Right ventricle myocardium superior (tissue), 1 donor: ENCODE results near the gene RXRB. TPM values are rescaled to one million over a fixed set of nuclear protein-coding genes. Genes with fewer than 3 reads are reported as not detected.
A peak's percentile ranks its signal among the peaks of the same experiment; 100 is the strongest.

ENCODE experiments used
- ATAC-seq: fragments of 200-7000 bp; cut with Tn5 transposase; one replicate; pipeline ENCODE4 v1.9.1; 2020; ENCODE audit warnings: mild to moderate bottlenecking; ENCODE audit not compliant: poor library complexity
- DNase-seq: peaks from one replicate; pipeline ENCODE4 v3.0.0-alpha.2; 2020
- intact Hi-C: fragments of 100-400 bp; cut with DNase I; formaldehyde crosslinking; loops from one replicate; pipeline ENCODE4 v1.11.2; 2022
- total RNA-seq: library from RNA; stranded (reverse); fragmentation: NEBNext Ultra II Directional; extraction: Animal tissue kit (Norgen Biotek cat#: 25700); gene quantifications from one replicate; pipeline ENCODE4 v1.2.1, GENCODE V29; 2021
- donor health status: DM: no; HTN: yes; CAD: no; lungs with severe emphysema.

Gene RXRB
- total RNA-seq, 1 donor from 2014 or later, result 37.9 TPM

DNA sequence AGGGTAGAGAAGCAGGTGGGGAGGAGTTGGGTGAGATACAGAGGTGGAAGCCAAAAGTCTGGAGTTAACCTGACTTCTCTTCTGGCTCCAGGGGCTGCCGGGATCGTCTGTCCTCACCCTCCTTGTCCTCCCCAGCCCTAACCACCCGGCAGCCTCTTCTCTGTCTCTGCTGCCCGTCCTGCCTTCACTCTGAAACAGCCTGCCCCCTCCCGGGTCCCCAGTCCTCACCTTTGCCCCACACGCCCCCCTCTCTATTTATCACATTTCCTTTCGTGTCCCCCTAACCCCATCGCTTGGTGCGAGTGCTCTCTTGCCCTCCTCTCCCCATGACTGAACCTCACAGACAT is 13.5 kb upstream of the RXRB start:
- intact Hi-C loops, result no loop called here
- no peak for ATAC-seq
- no peak for DNase-seq

DNA sequence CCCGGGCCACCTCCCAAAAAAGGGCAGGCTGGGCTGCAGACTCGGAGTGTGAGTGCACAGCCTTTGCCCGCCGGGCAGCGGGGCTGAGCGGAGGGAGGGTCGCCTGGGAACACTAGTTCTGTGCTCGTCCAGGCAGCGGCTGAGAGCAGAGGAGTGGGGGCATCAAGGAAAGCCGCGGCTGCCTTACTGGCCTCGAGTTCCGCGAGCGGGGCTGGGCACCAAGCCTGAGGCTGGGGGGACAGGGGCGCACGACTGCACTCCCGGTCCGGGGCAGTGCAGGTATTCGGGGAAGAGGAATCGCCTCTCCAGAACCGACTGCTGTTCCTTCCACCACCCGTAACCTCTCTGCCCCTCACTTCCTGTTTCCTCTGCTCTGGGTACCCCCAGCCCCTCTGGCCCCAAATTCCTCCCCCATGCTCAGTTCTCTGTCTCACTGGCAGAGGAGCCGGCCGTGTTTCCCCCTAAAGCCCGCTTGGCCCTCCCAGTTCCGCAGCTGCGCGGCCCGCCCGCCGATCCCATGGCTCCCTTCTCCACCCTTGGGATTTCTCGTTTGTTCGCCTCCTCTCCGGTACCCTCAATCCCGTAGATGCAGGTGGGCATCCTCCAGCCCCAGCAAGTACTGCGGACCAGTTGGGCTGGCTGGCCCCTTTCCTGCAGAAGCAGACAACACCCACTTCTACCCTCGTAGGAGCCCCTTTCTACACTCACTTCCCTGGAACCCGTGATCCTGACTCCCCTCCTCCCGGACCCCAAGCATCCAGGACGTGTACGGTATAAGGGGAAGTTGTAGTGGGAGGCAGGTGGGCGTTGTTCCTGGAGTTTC is 12.9 kb upstream of the RXRB start:
- ATAC-seq, result peak; percentile 47
- DNase-seq, result peak; percentile 61
- intact Hi-C loops, result no loop called here

DNA sequence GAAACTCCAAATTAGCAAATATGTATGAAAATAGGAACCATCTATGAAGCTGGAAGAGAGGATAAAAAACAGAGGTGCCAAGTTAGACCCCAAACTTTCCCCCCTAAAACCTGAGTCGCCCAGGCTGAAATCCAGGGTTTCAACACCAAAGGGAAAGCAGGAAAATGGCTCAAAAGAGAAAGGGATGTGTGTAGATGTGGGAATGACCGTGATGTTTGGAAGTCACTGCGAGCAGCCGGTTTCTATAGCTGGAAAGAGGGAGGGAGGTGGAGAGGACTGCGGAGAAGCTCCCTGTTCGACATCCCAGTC is 12.3 kb upstream of the RXRB start:
- no peak for DNase-seq
- intact Hi-C loops, result no loop called here
- ATAC-seq, result no peak

DNA sequence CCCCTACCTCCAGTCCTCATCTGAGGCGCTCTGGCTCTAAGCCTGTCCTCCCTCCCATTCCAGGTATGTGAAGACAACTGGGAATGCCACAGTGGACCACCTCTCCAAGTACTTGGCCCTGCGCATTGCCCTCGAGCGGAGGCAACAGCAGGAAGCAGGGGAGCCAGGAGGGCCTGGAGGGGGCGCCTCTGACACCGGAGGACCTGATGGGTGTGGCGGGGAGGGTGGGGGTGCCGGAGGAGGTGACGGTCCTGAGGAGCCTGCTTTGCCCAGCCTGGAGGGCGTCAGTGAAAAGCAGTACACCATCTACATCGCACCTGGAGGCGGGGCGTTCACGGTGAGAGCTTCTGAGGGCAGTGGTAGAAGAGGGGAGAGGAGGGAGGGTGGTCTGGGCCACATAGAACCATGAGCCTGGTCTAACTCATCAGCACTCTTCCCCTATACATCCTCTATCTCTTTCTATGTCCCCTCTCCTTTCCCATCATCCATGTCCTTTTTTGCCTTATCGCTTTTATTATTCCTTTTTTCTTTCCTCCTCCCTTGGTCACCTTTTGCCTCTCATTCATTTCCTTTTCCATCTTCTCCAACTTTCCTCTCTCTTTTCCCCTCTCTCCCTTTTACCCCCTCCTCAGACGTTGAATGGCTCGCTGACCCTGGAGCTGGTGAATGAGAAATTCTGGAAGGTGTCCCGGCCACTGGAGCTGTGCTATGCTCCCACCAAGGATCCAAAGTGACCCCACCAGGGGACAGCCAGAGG is 11.4 kb upstream of the RXRB start:
- no peak for ATAC-seq
- DNase-seq, result no peak
- intact Hi-C loops, result no loop called here

DNA sequence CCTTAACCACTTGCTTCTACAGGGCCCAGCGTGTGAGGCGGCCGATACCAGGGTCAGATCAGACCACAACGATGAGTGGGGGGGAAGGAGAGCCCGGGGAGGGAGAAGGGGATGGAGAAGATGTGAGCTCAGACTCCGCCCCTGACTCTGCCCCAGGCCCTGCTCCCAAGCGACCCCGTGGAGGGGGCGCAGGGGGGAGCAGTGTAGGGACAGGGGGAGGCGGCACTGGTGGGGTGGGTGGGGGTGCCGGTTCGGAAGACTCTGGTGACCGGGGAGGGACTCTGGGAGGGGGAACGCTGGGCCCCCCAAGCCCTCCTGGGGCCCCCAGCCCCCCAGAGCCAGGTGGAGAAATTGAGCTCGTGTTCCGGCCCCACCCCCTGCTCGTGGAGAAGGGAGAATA is 10.7 kb upstream of the RXRB start:
- ATAC-seq (no peak), DNase-seq (no peak)
- intact Hi-C loops, result no loop called here

DNA sequence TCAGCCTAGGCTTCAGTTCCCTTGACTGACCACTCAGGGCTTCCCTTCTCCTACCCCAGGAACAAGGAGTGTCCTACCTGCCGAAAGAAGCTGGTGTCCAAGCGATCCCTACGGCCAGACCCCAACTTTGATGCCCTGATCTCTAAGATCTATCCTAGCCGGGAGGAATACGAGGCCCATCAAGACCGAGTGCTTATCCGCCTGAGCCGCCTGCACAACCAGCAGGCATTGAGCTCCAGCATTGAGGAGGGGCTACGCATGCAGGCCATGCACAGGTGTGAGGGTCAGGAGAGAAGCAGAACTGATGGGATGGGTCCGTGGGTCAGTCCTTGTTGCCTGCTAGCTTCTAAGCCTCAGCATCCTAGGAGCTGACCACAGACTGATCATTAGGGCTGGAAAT is 9.4 kb upstream of the RXRB start:
- intact Hi-C loops, result loop anchor here (5.0 kb wide), 1 partner anchor 37 kb away; no protein-coding TSS in a partner anchor
- ATAC-seq, result no peak
- DNase-seq, result no peak

DNA sequence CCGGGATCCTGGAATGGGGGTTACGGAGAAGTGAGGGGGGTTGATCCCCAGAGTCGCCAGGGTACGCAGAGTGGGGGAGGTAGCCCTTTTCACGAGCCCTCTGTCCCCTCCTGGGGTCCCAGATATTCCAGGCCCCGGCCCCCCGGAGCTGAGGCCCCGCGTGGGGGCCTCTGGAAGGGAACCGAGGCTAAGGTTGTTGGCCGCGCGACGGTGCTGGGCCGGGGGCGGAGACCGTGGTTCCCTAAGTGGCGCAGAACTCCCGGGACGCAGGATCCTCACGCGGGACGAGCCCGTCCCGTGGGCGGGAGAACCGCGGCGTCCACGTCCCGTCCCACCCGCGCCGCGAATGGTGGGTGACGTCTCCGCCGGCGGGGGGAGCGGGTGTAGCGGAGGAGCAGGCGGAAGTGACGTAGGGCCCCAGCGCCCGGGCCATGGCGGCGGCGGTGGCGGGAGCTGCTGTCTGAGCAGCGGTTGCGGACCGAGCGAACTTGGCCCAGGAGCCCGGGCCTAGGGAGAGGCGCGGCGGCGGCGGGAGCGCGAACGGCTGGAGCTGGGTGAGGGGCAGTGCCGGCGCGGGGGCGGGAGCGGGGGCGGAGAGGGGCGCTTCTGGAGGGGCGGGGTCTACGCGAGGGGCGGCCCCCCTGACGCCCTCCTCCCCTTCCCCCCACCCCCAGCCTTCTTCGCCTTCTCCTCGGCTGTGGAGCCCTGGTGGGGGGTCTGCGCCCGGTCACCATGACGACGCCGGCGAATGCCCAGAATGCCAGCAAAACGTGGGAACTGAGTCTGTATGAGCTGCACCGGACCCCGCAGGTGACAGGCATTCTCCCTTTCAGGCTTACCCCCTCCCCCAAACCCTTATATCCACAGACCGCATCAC is 7.9 kb upstream of the RXRB start, which contains the start of gene RING1:
Gene RING1, plus strand, starts transcription at position 410 of the 877 bp plus-strand sequence. Its CDS starts 323 bp downstream, at position 733.
- peak; percentile 94 for DNase-seq
- peak; percentile 88 for ATAC-seq
- intact Hi-C loops, result loop anchor here (5.0 kb wide), 1 partner anchor 39 kb away; no protein-coding TSS in a partner anchor

DNA sequence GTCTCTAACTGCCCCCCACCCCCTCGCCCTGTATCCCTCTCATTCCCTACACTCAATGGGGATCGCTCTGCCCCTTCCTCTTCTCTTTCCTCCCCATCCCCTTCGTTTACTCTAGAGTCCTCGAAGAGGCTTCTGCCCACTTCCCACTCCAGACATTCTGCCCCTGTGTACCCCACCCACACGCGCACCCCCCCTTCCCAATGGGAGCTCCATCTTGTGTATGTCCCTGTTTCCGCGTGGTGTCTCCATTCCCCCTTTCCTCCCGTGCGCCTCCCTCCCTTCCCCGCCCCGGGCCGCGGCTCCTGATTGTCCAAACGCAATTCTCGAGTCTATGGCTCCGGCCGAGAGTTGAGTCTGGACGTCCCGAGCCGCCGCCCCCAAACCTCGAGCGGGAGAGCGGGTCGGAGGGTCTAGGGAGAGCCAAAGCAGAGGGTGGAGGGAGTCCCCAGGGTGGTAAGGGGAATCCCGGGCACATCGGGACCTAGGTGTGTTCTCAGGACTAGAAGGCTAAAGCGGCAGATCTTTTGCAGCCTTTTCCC is 7.2 kb upstream of the RXRB start:
- peak; percentile 66 for DNase-seq
- peak; percentile 32 for ATAC-seq
- intact Hi-C loops, result loop anchor here (5.0 kb wide), 1 partner anchor 40 kb away; no protein-coding TSS in a partner anchor

DNA sequence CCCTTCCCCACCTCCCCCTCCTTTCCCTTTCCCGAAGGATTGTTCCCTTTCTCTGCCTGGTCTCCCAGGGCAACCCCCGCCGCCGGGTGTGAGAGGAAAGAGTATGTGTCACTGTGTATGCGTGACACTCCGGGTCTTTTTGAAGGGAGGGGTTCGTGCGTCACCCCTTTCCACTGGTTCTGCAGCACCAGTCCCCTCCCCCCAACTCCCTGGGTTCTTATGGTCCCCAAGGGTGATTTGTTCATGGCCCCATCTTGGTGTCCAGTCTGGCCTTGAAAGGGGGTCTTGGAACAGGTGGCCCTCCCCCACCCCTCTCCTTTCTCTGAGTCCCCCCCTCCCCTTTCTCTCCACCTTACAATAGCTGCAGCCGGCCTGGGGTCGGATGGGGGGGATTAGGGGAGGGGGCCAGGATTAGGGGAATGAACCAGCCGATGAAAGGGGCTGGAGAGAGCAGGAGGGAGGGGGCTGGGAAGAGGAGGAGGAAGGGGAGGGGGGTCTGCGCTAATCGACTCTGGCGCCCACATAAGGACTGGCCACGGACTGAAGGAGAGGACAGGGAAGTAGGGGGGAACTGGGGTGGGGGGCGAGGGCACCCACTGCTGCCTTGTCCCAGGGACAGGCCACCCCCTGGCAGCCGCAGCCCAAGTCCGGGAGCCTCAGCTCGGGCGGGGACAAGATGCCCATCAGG is 6.5 kb upstream of the RXRB start:
- ATAC-seq (no peak), DNase-seq (no peak)
- intact Hi-C loops, result loop anchor here (5.0 kb wide), 1 partner anchor 40 kb away; no protein-coding TSS in a partner anchor

DNA sequence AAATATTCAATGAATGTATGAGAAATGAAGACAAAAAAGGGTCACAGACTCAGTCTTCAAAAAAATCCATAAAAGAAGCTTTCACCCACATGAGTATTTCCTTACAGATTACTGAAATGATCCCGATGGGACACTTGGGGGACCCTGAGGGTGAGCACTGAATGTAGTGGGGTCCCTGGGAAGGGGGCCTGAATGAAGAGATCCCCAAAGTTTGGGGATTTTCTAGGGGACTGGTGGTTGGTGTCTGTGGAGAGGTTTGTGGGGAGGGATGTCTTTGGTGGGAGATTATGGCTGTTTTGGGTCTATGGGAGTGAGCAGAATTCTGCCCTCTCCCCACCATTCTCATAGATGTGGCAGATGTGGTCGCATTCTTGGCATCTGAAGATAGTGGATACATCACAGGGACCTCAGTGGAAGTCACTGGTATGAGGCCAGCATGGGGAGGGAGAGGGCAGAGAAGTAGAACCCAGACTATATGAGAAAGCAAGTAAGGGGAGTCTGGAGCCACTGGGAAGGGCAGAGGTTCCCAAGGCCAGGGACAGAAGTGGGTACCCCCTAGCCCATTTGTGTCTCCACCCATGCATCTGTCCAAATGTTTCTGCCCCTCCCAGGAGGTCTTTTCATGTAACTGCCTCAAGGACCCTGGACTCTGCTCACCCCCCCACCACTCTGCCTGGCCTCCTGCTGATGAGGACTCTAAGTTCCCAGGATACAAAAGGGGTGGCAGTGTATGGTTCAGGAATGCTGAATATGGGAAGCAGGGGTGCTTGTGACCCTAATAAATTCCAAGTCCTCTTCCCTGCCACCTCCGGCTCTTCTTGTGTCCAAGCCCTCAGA is 5.8 kb upstream of the RXRB start:
- ATAC-seq (no peak), DNase-seq (no peak)
- intact Hi-C loops, result loop anchor here (5.0 kb wide), 1 partner anchor 41 kb away; no protein-coding TSS in a partner anchor

DNA sequence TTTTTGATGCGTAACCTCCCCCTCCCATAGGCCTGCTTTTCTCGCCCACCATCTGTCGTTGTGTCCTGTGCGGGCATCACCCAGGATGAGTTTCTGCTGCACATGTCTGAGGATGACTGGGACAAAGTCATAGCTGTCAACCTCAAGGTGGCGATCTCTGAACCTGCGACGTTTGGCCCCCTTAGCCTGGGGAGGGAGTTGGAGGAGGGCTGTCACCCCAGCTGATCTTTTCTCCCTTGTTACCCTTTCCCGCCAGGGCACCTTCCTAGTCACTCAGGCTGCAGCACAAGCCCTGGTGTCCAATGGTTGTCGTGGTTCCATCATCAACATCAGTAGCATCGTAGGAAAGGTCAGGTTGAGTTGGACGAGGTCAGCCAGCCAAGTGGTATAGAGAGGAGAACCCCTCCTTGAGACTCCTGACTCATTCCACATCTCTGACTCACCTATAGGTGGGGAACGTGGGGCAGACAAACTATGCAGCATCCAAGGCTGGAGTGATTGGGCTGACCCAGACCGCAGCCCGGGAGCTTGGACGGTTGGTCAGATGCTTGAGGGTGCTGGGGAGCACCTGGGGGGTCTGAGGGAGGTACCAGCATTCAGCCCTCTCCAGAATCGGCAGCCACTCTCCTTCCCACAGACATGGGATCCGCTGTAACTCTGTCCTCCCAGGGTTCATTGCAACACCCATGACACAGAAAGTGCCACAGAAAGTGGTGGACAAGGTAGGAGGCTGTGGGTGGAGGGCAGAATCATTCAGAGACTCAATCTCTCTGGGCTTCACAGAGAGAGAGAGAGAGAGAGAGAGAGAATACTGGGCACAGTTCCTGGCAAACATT is 4.9 kb upstream of the RXRB start:
- DNase-seq (no peak), ATAC-seq (no peak)
- intact Hi-C loops, result loop anchor here (5.0 kb wide), 1 partner anchor 42 kb away; no protein-coding TSS in a partner anchor

DNA sequence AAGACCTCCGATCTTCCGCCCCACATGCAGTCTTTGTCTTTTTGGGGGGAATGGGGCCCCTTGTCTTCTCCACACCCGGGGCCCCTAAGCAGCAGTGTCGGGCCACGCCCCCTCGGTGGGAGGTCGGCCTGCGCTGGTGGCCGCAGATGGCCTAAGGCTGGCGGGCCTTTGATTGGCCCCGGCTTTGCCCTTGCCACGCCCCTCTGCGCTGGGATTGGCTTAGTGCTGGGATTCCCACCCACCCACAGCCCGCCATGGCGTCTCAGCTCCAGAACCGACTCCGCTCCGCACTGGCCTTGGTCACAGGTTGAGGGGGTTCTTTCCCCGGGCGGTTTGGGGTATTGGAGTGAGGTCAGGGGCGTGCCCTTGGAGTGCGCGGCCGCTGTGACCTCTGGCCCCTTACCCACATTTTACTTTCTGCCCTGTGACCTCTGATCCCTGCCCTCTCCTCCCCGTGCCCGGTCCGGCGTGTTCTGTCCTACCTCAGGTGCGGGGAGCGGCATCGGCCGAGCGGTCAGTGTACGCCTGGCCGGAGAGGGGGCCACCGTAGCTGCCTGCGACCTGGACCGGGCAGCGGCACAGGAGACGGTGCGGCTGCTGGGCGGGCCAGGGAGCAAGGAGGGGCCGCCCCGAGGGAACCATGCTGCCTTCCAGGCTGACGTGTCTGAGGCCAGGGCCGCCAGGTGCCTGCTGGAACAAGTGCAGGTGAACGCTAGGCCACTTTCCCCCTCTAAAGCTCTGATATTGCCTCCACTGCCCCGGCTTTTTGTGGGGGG is 4.1 kb upstream of the RXRB start, which contains the start of gene HSD17B8:
Gene HSD17B8, plus strand, starts transcription at position 241 of the 776 bp plus-strand sequence. Its CDS starts 14 bp downstream, at position 255.
- peak; percentile 72 for ATAC-seq
- intact Hi-C loops, result loop anchor here (5.0 kb wide), 2 partner anchors 43 to 232 kb away; no protein-coding TSS in a partner anchor
- peak; percentile 97 for DNase-seq

DNA sequence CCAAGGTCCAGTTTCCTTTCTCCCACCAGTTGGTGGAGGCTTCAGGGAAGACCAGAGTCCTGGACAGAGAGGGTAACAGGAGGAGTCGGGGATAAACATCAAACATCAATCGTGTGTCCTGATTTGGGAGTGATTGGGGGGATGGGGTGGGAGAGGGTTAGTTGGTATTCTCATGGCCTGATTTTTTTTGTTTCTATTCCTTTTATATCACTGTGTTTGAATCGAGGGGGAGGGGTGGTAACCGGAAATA is 3.6 kb upstream of the RXRB start:
- ATAC-seq, result no peak
- no peak for DNase-seq
- intact Hi-C loops, result loop anchor here (5.0 kb wide), 1 partner anchor 232 kb away; no protein-coding TSS in a partner anchor

DNA sequence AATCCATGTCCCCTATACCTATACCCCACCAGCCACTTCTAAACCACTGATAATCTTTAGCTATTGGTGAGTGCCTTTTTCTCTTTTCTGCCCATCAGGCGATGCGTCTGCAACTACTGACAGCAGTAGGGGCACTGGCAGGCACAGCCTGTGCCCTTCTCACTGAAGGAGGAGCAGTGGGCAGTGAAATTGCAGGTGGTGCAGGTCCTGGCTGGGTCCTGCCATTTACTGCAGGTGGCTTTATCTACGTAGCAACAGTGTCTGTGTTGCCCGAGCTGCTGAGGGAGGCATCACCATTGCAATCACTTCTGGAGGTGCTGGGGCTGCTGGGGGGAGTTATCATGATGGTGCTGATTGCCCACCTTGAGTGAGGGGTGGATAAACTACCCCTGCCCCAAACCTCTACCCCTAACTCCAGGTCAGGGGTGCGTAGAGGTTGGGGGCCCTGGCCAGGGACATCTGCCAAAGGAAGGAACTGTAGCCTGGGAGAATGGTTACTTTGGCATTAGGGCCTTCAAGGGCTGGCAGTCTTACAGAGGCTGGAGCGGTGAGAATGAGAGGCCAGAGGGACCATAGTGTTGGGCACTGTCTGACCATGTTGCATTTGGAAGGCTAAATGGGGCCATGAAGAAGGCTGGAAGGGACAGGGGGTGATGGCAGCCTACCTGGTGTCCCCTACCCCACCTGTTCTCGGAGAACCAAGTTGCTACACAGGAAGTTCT is 3.1 kb upstream of the RXRB start:
- no peak for ATAC-seq
- DNase-seq, result no peak
- intact Hi-C loops, result loop anchor here (5.0 kb wide), 1 partner anchor 231 kb away; no protein-coding TSS in a partner anchor

DNA sequence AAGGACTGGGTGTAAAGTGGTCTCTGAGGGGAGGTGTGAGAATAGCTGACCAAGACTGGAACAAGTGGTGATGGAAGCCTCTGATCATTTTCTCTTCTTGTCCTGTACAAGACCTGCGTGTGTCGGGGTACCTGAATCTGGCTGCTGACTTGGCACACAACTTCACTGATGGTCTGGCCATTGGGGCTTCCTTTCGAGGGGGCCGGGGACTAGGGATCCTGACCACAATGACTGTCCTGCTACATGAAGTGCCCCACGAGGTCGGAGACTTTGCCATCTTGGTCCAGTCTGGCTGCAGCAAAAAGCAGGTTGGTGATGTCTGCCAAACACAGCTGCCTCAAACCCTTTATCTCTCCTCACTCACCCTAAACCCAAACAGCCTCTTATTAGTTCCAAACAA is 2.3 kb upstream of the RXRB start:
- intact Hi-C loops, result loop anchor here (5.0 kb wide), 1 partner anchor 230 kb away; no protein-coding TSS in a partner anchor
- ATAC-seq (no peak), DNase-seq (no peak)
